PC-3 (cell line): Measurements from ENCODE around the gene PLCL1. TPM values are rescaled to one million over a fixed set of nuclear protein-coding genes. Genes with fewer than 3 reads are reported as not detected.

Experiments
- ATAC-seq: fragments of 200-7000 bp; cut with Tn5 transposase; 2 replicates; pipeline ENCODE4 v1.9.1; 2020; ENCODE audit warnings: mild to moderate bottlenecking, moderate library complexity
- BruUV-seq: library from RNA; stranded (reverse); fragments of 400-500 nt; replicated peaks from 2 replicates; lab custom pipeline; 2021; lab: Mats Ljungman, UMichigan
- CTCF ChIA-PET: fragments of 300-600 bp; sonication (Branson Sonifier 250); formaldehyde crosslinking; loops from one replicate; lab custom pipeline; 2022; ENCODE audit warnings: antibody characterized with exemption; lab: Charles Lee
- POLR2A ChIA-PET: fragments of 300-600 bp; sonication (Branson Sonifier 250); formaldehyde crosslinking; loops from one replicate; lab custom pipeline; 2022; ENCODE audit warnings: antibody characterized with exemption; ENCODE audit not compliant: unreplicated experiment; lab: Charles Lee
- DNase-seq: peaks from one replicate; pipeline ENCODE4 v3.0.0-alpha.2; 2015
- H2AFZ ChIP-seq: fragments of 300-600 bp; sonication (generic); 2 replicates; pipeline ENCODE4 v1.6.0; 2016; ENCODE audit warnings: antibody characterized with exemption, low read length
- H3F3A ChIP-seq: fragments of 300-600 bp; sonication (generic); one replicate; pipeline ENCODE4 v1.6.0; 2017; ENCODE audit warnings: antibody characterized with exemption, low read length, control low read depth, mild to moderate bottlenecking; ENCODE audit not compliant: unreplicated experiment
- H3K27ac ChIP-seq: fragments of 300-600 bp; sonication (generic); 2 replicates; pipeline ENCODE4 v1.5.1; 2016; ENCODE audit warnings: mild to moderate bottlenecking, low read length
- H3K27me3 ChIP-seq: fragments of 300-600 bp; sonication (generic); 2 replicates; pipeline ENCODE4 v1.6.1; 2016; ENCODE audit warnings: low read length, mixed read lengths
- H3K36me3 ChIP-seq: fragments of 300-600 bp; sonication (generic); 2 replicates; pipeline ENCODE4 v1.6.1; 2016; ENCODE audit warnings: low read depth, mixed run types, low read length, mixed read lengths
- H3K4me1 ChIP-seq: fragments of 300-600 bp; sonication (generic); 2 replicates; pipeline ENCODE4 v1.5.1; 2016; ENCODE audit warnings: low read length; ENCODE audit not compliant: insufficient read depth
- H3K4me2 ChIP-seq: fragments of 300-600 bp; sonication (generic); 2 replicates; pipeline ENCODE4 v1.6.0; 2016; ENCODE audit warnings: low read length
- H3K4me3 ChIP-seq: fragments of 300-600 bp; sonication (generic); 2 replicates; pipeline ENCODE4 v1.5.1; 2016; ENCODE audit warnings: mild to moderate bottlenecking, low read length, mixed read lengths
- H3K79me2 ChIP-seq: fragments of 300-600 bp; sonication (generic); 2 replicates; pipeline ENCODE4 v1.6.1; 2017; ENCODE audit warnings: low read length, mixed read lengths
- H3K9ac ChIP-seq: fragments of 300-600 bp; sonication (generic); 2 replicates; pipeline ENCODE4 v1.6.0; 2016; ENCODE audit warnings: mild to moderate bottlenecking, low read length
- H3K9me2 ChIP-seq: fragments of 300-600 bp; sonication (generic); replicated peaks from 2 replicates; pipeline ENCODE4 v1.6.1; 2016; ENCODE audit warnings: mixed run types, low read length, mixed read lengths
- H3K9me3 ChIP-seq: fragments of 300-600 bp; sonication (generic); 2 replicates; pipeline ENCODE4 v1.6.1; 2016; ENCODE audit warnings: low read length, mixed read lengths
- H4K20me1 ChIP-seq: fragments of 300-600 bp; sonication (generic); 2 replicates; pipeline ENCODE4 v1.6.1; 2016; ENCODE audit warnings: low read length, mixed read lengths
- EZH2 ChIP-seq: fragments of 300-600 bp; sonication (generic); IDR thresholded peaks from one replicate; pipeline ENCODE4 v1.6.1; 2017; ENCODE audit warnings: antibody characterized with exemption, mild to moderate bottlenecking, low read length; ENCODE audit not compliant: unreplicated experiment
- EZH2phosphoT487 ChIP-seq: fragments of 300-600 bp; sonication (generic); IDR thresholded peaks from 2 replicates; pipeline ENCODE4 v1.6.1; 2018; ENCODE audit warnings: mild to moderate bottlenecking, antibody characterized with exemption, low read length, borderline replicate concordance
- intact Hi-C: fragments of 100-400 bp; cut with micrococcal nuclease; formaldehyde crosslinking; loops from 2 replicates; pipeline ENCODE4 v1.9.0; 2023
- total RNA-seq: library from RNA; depleted of rRNA; stranded (reverse); fragments of >200 nt; gene quantifications from 2 replicates; pipeline ENCODE4 v1.2.3, GENCODE V29; 2014
- TF ChIP-seq, protein P1 (sequence below): fragments of 300-600 bp; sonication (generic); conservative IDR thresholded peaks from 2 replicates; pipeline ENCODE4 v1.5.1; 2017; ENCODE audit warnings: antibody characterized with exemption, low read depth, mild to moderate bottlenecking, low read length

PLCL1 gene
- total RNA-seq, 1 experiment from 2014 or later, result not detected

DNA sequence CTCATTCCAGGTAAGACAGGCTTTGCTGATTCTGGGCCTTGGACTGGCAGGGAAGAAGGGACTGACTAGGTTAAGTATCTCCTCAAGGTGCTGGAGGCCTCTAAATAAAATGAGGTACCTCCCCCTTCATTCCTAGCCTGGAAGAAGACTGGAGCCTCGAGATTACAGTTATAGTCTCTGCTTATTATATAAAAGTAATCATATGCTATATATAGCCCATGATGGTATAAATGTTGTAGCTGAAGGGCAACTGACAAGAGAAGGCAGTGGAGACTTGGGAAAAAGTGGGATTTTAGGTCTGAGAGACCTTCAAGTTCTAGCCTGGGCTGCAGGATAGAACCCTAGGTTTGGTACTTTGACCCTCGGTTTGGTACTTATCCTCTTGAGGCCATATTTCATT is 248.3 kb downstream of the PLCL1 start:
- DNase-seq (no peak), ATAC-seq (no peak)
- H3K79me2 ChIP-seq, result no peaks in the 10 kb centered on the region
- no peak overlapping the region for H3K27ac ChIP-seq
- no peak overlapping the region for H2AFZ ChIP-seq
- H3K9me3 ChIP-seq, result no peaks in the 10 kb centered on the region
- no peaks in the 10 kb centered on the region for H4K20me1 ChIP-seq
- no peaks in the 10 kb centered on the region for H3K9me2 ChIP-seq
- H3K27me3 ChIP-seq, result no peaks in the 10 kb centered on the region
- H3K9ac ChIP-seq, result no peak overlapping the region
- ChIA-PET CTCF (no interaction called here), POLR2A (no interaction called here)
- no peaks in the 10 kb centered on the region for H3K36me3 ChIP-seq
- intact Hi-C loops, result no loop called here
- H3K4me3 ChIP-seq, result no peak overlapping the region
- H3K4me2 ChIP-seq, result no peak overlapping the region
- H3F3A ChIP-seq, result no peaks in the 10 kb centered on the region
- BruUV-seq, result no TSS peak
- H3K4me1 ChIP-seq, result no peaks in the 10 kb centered on the region
- TF ChIP-seq, protein P1, sequence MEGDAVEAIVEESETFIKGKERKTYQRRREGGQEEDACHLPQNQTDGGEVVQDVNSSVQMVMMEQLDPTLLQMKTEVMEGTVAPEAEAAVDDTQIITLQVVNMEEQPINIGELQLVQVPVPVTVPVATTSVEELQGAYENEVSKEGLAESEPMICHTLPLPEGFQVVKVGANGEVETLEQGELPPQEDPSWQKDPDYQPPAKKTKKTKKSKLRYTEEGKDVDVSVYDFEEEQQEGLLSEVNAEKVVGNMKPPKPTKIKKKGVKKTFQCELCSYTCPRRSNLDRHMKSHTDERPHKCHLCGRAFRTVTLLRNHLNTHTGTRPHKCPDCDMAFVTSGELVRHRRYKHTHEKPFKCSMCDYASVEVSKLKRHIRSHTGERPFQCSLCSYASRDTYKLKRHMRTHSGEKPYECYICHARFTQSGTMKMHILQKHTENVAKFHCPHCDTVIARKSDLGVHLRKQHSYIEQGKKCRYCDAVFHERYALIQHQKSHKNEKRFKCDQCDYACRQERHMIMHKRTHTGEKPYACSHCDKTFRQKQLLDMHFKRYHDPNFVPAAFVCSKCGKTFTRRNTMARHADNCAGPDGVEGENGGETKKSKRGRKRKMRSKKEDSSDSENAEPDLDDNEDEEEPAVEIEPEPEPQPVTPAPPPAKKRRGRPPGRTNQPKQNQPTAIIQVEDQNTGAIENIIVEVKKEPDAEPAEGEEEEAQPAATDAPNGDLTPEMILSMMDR, result no peak
- TF ChIP-seq EZH2, result no peak
- TF ChIP-seq EZH2phosphoT487, result no peak

DNA sequence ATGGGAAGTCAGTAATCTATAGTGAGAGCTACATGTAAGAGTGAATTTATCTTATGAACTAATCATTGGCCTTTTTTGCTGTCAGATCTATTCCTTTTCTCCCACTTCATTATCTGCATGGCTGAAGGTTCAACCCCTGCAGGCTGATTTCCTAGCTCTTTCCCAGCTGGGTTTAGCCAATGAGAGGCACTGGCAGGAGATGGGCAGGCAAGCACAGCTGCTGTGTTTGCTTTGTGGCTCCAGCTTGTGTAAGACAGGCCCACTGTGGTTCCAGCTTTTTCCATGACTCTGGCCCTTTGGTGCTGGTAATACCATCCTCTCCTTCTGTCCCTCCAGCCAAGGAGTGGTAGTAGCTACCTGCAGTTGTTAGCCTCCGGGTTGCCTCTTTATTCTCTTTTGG is 248.8 kb downstream of the PLCL1 start:
- POLR2A ChIA-PET, result no interaction called here
- no peaks in the 10 kb centered on the region for H3K79me2 ChIP-seq
- intact Hi-C loops, result no loop called here
- no peaks in the 10 kb centered on the region for H3F3A ChIP-seq
- no peak overlapping the region for H3K4me2 ChIP-seq
- no peak overlapping the region for H3K4me3 ChIP-seq
- no peaks in the 10 kb centered on the region for H3K36me3 ChIP-seq
- H3K9me3 ChIP-seq, result no peaks in the 10 kb centered on the region
- CTCF ChIA-PET, result no interaction called here
- H3K4me1 ChIP-seq, result no peaks in the 10 kb centered on the region
- no peaks in the 10 kb centered on the region for H3K9me2 ChIP-seq
- ATAC-seq, result no peak
- H4K20me1 ChIP-seq, result no peaks in the 10 kb centered on the region
- H2AFZ ChIP-seq, result no peak overlapping the region
- TF ChIP-seq EZH2phosphoT487, result no peak
- H3K27ac ChIP-seq, result no peak overlapping the region
- no TSS peak for BruUV-seq
- H3K27me3 ChIP-seq, result no peaks in the 10 kb centered on the region
- no peak for DNase-seq
- H3K9ac ChIP-seq, result no peak overlapping the region

DNA sequence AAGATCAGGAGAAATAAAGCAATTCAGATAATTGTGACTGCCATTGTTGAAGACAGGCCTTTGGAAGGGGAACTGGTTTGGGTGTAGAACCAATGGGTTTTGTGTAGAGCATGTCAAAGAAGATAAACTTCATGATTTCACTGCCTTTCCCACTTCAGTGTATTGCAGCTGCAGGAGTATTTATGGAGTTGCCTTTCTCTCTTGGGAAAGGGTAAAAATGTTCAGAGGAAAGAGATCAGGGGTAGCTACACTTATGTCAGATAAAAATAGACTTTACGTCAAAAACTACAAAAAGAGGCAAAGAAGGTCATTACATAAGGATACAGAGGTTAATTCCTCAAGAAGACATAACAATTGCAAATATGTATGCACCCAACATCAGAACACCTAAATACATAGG is 249.4 kb downstream of the PLCL1 start:
- CTCF ChIA-PET, result no interaction called here
- no peak overlapping the region for H3K4me3 ChIP-seq
- no peak overlapping the region for H2AFZ ChIP-seq
- H3F3A ChIP-seq, result no peaks in the 10 kb centered on the region
- ATAC-seq, result no peak
- DNase-seq, result no peak
- no peak overlapping the region for H3K9ac ChIP-seq
- H3K36me3 ChIP-seq, result no peaks in the 10 kb centered on the region
- H3K27me3 ChIP-seq, result no peaks in the 10 kb centered on the region
- no TSS peak for BruUV-seq
- no peak overlapping the region for H3K4me2 ChIP-seq
- H3K9me3 ChIP-seq, result no peaks in the 10 kb centered on the region
- no peaks in the 10 kb centered on the region for H3K79me2 ChIP-seq
- H3K4me1 ChIP-seq, result no peaks in the 10 kb centered on the region
- POLR2A ChIA-PET, result no interaction called here
- TF ChIP-seq EZH2 (no peak), EZH2phosphoT487 (no peak)
- TF ChIP-seq, protein P1, result no peak
- intact Hi-C loops, result no loop called here
- H4K20me1 ChIP-seq, result no peaks in the 10 kb centered on the region
- no peak overlapping the region for H3K27ac ChIP-seq
- H3K9me2 ChIP-seq, result no peaks in the 10 kb centered on the region
